ENCODE data around the gene MYO5B.

DNA sequence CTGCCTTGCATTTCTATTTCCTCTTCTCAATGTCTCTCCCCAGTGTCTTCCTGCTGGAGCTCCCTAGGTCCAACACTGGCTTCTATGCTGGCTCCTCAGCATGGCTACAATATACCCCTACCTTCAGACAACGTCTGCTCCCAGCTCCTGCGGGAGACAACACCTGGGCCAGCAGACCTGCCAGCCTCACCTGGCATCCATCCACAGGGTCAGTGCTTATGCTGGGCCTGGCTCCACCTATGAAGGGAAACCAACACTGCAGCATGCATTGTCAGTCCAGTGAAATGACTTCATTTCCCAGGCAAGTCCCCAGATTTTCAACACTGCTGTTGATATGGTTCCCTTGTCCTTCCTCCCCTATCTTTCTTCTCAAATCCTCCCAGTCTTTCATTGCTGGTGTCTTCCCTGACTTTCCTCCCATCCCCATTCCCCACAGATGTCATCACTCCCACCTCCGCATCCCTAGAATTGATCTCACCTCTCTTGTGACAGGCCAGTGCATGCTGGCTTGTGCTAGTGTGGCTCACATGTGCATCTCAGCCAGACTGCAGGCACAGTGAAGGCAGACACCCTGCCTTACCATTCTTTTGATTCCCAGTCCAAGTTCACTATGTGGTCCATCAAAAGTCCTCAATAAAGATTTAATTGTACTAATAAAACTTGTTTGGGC lies 98.0 kb downstream of the MYO5B start:
- TF ChIP-seq POLR2AphosphoS5 (IDR thresholded peaks at IDR 0.05) (no peak), CTCF (IDR thresholded peaks at IDR 0.05; ENCODE audit: poor library complexity, severe bottlenecking) (no peak), EZH2 (IDR thresholded peaks at IDR 0.05; ENCODE audit: borderline replicate concordance, insufficient read depth, low read length, poor library complexity, severe bottlenecking) (no peak), MXI1 (conservative IDR thresholded peaks at IDR 0.05; ENCODE audit: poor library complexity, severe bottlenecking) (no peak), RAD21 (conservative IDR thresholded peaks at IDR 0.05) (no peak), EP300 (conservative IDR thresholded peaks at IDR 0.05; ENCODE audit: poor library complexity, severe bottlenecking) (no peak)
